Measurements from ENCODE around the gene NTN4.

DNA sequence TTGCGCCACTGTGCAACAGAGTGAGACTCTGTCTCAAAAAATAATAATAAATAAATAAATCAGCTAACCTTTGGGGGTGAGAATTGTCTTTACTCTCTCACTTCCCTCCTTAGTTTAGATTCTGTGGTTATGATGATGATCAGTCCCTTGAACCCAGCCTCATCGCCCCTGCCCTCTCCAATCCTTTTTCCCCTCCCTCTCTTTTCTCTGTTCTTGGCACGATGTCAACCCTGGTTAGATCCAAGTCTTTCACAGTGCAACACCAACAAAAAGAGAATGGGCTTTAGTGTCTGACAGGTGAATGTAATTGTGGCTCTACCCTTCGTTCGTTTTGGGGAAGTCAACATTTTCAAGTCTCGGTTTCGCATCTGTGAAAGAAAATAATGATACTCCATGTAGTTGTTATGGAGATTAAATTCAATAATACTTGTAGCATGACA is 59.0 kb downstream of the NTN4 start:
- TF ChIP-seq NFIC (IDR thresholded peaks at IDR 0.05): no peak
- TF ChIP-seq TAF1 (IDR thresholded peaks at IDR 0.05; ENCODE audit: low read depth): no peak
- TF ChIP-seq, protein P1, sequence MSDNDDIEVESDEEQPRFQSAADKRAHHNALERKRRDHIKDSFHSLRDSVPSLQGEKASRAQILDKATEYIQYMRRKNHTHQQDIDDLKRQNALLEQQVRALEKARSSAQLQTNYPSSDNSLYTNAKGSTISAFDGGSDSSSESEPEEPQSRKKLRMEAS (IDR thresholded peaks at IDR 0.05): no peak
- no peak for TF ChIP-seq CEBPB (IDR thresholded peaks at IDR 0.05)
- no peak for TF ChIP-seq YY1 (IDR thresholded peaks at IDR 0.05; ENCODE audit: low read depth)
- no peak for TF ChIP-seq RAD21 (IDR thresholded peaks at IDR 0.05; ENCODE audit: low read depth)
- TF ChIP-seq, protein P2, sequence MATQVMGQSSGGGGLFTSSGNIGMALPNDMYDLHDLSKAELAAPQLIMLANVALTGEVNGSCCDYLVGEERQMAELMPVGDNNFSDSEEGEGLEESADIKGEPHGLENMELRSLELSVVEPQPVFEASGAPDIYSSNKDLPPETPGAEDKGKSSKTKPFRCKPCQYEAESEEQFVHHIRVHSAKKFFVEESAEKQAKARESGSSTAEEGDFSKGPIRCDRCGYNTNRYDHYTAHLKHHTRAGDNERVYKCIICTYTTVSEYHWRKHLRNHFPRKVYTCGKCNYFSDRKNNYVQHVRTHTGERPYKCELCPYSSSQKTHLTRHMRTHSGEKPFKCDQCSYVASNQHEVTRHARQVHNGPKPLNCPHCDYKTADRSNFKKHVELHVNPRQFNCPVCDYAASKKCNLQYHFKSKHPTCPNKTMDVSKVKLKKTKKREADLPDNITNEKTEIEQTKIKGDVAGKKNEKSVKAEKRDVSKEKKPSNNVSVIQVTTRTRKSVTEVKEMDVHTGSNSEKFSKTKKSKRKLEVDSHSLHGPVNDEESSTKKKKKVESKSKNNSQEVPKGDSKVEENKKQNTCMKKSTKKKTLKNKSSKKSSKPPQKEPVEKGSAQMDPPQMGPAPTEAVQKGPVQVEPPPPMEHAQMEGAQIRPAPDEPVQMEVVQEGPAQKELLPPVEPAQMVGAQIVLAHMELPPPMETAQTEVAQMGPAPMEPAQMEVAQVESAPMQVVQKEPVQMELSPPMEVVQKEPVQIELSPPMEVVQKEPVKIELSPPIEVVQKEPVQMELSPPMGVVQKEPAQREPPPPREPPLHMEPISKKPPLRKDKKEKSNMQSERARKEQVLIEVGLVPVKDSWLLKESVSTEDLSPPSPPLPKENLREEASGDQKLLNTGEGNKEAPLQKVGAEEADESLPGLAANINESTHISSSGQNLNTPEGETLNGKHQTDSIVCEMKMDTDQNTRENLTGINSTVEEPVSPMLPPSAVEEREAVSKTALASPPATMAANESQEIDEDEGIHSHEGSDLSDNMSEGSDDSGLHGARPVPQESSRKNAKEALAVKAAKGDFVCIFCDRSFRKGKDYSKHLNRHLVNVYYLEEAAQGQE (IDR thresholded peaks at IDR 0.05; ENCODE audit: low read depth): no peak
- TF ChIP-seq, protein P3, sequence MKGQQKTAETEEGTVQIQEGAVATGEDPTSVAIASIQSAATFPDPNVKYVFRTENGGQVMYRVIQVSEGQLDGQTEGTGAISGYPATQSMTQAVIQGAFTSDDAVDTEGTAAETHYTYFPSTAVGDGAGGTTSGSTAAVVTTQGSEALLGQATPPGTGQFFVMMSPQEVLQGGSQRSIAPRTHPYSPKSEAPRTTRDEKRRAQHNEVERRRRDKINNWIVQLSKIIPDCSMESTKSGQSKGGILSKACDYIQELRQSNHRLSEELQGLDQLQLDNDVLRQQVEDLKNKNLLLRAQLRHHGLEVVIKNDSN (IDR thresholded peaks at IDR 0.05): no peak
- no peak for TF ChIP-seq CREB1 (IDR thresholded peaks at IDR 0.05; ENCODE audit: low read depth)
- no peak for TF ChIP-seq EP300 (IDR thresholded peaks at IDR 0.05; ENCODE audit: borderline replicate concordance)
- TF ChIP-seq ZBTB7A (IDR thresholded peaks at IDR 0.05; ENCODE audit: low read depth): no peak
